ENCODE measurements around the gene SPEM1.

Gene SPEM1

DNA sequence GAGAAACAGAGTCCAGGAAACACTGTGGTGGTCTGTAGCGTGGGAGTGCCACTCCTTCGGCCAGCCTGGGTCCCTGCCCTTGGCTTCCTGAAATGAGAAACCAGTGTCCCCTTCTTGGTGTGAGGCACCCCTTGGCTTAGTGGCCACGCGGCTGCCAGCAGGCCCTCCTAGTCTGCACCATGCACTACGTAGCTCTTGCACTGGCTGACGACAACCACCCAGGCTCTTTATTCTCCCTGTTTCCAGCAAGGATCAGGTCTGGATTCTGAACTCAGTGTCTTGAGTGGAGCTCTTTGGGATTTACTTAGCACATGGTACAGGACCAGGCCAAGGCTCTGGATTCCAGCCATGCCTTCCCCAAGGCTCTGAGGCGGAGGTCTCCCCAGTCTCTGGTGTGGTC is 7.4 kb downstream of the SPEM1 start:
- no peak for TF ChIP-seq EZH2phosphoT487 (IDR thresholded peaks at IDR 0.05; ENCODE audit: borderline replicate concordance, low read length)
- TF ChIP-seq, protein P1, sequence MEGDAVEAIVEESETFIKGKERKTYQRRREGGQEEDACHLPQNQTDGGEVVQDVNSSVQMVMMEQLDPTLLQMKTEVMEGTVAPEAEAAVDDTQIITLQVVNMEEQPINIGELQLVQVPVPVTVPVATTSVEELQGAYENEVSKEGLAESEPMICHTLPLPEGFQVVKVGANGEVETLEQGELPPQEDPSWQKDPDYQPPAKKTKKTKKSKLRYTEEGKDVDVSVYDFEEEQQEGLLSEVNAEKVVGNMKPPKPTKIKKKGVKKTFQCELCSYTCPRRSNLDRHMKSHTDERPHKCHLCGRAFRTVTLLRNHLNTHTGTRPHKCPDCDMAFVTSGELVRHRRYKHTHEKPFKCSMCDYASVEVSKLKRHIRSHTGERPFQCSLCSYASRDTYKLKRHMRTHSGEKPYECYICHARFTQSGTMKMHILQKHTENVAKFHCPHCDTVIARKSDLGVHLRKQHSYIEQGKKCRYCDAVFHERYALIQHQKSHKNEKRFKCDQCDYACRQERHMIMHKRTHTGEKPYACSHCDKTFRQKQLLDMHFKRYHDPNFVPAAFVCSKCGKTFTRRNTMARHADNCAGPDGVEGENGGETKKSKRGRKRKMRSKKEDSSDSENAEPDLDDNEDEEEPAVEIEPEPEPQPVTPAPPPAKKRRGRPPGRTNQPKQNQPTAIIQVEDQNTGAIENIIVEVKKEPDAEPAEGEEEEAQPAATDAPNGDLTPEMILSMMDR (IDR thresholded peaks at IDR 0.05; ENCODE audit: low read depth, low read length, poor library complexity, severe bottlenecking), result no peak
- Histone ChIP-seq H3F3A (ENCODE audit: control insufficient read depth, insufficient read depth) (no peaks in the 10 kb centered on the region), H3K27me3 (ENCODE audit: control insufficient read depth, low read length) (no peaks in the 10 kb centered on the region), H3K9me2 (replicated peaks; ENCODE audit: control insufficient read depth, low read length) (no peaks in the 10 kb centered on the region), H3K36me3 (ENCODE audit: control insufficient read depth, low read length) (no peaks in the 10 kb centered on the region), H3K9me3 (ENCODE audit: control insufficient read depth, insufficient read depth, low read length) (no peaks in the 10 kb centered on the region), H3K4me1 (ENCODE audit: control insufficient read depth, low read length) (no peaks in the 10 kb centered on the region), H3K79me2 (ENCODE audit: control insufficient read depth, low read length) (no peaks in the 10 kb centered on the region), H3K4me3 (ENCODE audit: low read length) (no peak overlapping the region), H4K20me1 (ENCODE audit: control insufficient read depth, insufficient read depth, low read depth, low read length) (no peaks in the 10 kb centered on the region), H3K27ac (ENCODE audit: low read depth, low read length) (no peak overlapping the region), H3K4me2 (ENCODE audit: low read length) (no peak overlapping the region)

DNA sequence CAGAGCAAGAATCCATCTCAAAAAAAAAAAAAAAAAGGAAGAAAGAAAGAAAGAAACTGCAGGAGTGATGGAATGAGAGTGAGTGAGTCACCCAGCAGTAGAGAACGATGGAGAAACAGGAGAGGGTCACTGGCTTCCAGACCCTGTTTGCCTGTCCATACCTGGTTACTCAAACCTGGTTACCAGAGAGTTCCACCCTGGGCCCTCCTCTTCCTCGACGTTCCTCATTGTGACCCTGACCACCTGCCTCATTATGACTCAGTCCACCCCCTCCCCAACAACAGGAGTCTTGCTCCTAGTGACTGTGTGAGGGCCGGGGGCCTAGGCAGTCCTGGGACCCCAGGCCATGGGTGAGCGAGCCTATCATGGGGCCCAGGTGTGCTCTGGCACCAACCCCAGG is 8.4 kb downstream of the SPEM1 start, which contains the start of gene SPEM3:
Gene SPEM3, plus strand, starts transcription at position 301 of the 400 bp plus-strand sequence. Its CDS starts 46 bp downstream, at position 347.
- Histone ChIP-seq H3K4me2 (ENCODE audit: low read length) (no peak within 1 kb of the TSS), H3K9me3 (ENCODE audit: control insufficient read depth, insufficient read depth, low read length) (no peaks in the 10 kb centered on the region), H3K27ac (ENCODE audit: low read depth, low read length) (no peak within 1 kb of the TSS), H3K27me3 (ENCODE audit: control insufficient read depth, low read length) (no peaks in the 10 kb centered on the region), H3K9me2 (replicated peaks; ENCODE audit: control insufficient read depth, low read length) (no peaks in the 10 kb centered on the region), H4K20me1 (ENCODE audit: control insufficient read depth, insufficient read depth, low read depth, low read length) (no peaks in the 10 kb centered on the region), H3K4me3 (ENCODE audit: low read length) (no peak within 1 kb of the TSS), H3K4me1 (ENCODE audit: control insufficient read depth, low read length) (no peaks in the 10 kb centered on the region), H3K79me2 (ENCODE audit: control insufficient read depth, low read length) (no peaks in the 10 kb centered on the region), H3K36me3 (ENCODE audit: control insufficient read depth, low read length) (no peaks in the 10 kb centered on the region), H3F3A (ENCODE audit: control insufficient read depth, insufficient read depth) (no peaks in the 10 kb centered on the region)
- TF ChIP-seq EZH2phosphoT487 (IDR thresholded peaks at IDR 0.05; ENCODE audit: borderline replicate concordance, low read length), result no peak
- TF ChIP-seq, protein P1 (IDR thresholded peaks at IDR 0.05; ENCODE audit: low read depth, low read length, poor library complexity, severe bottlenecking), result no peak

DNA sequence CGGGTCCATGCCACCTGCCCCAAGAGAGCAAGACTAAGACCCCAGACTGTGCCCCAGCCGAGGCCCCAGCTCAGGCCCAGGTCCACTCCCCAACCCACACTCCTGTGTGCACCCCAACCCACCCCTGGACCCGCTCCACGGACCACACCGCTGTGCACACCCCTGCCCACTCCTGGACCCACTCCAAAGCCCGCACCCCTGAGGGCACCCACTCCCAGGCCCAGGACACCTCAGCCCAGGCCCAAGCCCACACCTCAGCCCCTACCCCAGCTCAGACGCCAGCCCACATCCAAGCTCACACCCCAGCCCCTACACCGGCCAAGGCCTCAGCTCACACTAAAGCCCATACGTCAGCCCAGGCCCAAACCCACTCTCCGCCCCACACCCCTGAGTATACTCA is 9.6 kb downstream of the SPEM1 start:
- Histone ChIP-seq H3K9me2 (replicated peaks; ENCODE audit: control insufficient read depth, low read length) (no peaks in the 10 kb centered on the region), H3F3A (ENCODE audit: control insufficient read depth, insufficient read depth) (no peaks in the 10 kb centered on the region), H3K27ac (ENCODE audit: low read depth, low read length) (no peak overlapping the region), H3K79me2 (ENCODE audit: control insufficient read depth, low read length) (no peaks in the 10 kb centered on the region), H3K4me2 (ENCODE audit: low read length) (no peak overlapping the region), H3K4me1 (ENCODE audit: control insufficient read depth, low read length) (no peaks in the 10 kb centered on the region), H3K36me3 (ENCODE audit: control insufficient read depth, low read length) (no peaks in the 10 kb centered on the region), H3K9me3 (ENCODE audit: control insufficient read depth, insufficient read depth, low read length) (no peaks in the 10 kb centered on the region), H3K27me3 (ENCODE audit: control insufficient read depth, low read length) (no peaks in the 10 kb centered on the region), H3K4me3 (ENCODE audit: low read length) (no peak overlapping the region), H4K20me1 (ENCODE audit: control insufficient read depth, insufficient read depth, low read depth, low read length) (no peaks in the 10 kb centered on the region)
- TF ChIP-seq, protein P1 (IDR thresholded peaks at IDR 0.05; ENCODE audit: low read depth, low read length, poor library complexity, severe bottlenecking), result no peak
- TF ChIP-seq EZH2phosphoT487 (IDR thresholded peaks at IDR 0.05; ENCODE audit: borderline replicate concordance, low read length), result no peak

Data from DOHH2 (cell line).